ENCODE data around the gene ZNF668.

DNA sequence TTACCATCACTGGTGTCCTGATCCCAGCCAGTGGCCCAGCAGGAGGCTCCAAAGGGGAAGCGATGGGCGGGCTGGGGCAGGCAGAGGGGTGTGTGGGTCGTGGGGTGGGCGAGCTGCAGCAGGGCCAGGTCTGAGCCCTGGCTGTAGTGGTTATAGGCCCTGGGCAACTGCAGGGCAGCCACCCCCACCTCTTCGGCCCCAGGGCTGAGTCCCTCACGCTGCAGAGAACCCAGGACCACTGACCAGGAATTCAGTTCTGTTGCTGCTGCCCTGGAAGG, 12.5 kb upstream of the ZNF668 start:
- TF ChIP-seq, protein P1, sequence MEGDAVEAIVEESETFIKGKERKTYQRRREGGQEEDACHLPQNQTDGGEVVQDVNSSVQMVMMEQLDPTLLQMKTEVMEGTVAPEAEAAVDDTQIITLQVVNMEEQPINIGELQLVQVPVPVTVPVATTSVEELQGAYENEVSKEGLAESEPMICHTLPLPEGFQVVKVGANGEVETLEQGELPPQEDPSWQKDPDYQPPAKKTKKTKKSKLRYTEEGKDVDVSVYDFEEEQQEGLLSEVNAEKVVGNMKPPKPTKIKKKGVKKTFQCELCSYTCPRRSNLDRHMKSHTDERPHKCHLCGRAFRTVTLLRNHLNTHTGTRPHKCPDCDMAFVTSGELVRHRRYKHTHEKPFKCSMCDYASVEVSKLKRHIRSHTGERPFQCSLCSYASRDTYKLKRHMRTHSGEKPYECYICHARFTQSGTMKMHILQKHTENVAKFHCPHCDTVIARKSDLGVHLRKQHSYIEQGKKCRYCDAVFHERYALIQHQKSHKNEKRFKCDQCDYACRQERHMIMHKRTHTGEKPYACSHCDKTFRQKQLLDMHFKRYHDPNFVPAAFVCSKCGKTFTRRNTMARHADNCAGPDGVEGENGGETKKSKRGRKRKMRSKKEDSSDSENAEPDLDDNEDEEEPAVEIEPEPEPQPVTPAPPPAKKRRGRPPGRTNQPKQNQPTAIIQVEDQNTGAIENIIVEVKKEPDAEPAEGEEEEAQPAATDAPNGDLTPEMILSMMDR (IDR thresholded peaks at IDR 0.05): no peak
- TF ChIP-seq, protein P2, sequence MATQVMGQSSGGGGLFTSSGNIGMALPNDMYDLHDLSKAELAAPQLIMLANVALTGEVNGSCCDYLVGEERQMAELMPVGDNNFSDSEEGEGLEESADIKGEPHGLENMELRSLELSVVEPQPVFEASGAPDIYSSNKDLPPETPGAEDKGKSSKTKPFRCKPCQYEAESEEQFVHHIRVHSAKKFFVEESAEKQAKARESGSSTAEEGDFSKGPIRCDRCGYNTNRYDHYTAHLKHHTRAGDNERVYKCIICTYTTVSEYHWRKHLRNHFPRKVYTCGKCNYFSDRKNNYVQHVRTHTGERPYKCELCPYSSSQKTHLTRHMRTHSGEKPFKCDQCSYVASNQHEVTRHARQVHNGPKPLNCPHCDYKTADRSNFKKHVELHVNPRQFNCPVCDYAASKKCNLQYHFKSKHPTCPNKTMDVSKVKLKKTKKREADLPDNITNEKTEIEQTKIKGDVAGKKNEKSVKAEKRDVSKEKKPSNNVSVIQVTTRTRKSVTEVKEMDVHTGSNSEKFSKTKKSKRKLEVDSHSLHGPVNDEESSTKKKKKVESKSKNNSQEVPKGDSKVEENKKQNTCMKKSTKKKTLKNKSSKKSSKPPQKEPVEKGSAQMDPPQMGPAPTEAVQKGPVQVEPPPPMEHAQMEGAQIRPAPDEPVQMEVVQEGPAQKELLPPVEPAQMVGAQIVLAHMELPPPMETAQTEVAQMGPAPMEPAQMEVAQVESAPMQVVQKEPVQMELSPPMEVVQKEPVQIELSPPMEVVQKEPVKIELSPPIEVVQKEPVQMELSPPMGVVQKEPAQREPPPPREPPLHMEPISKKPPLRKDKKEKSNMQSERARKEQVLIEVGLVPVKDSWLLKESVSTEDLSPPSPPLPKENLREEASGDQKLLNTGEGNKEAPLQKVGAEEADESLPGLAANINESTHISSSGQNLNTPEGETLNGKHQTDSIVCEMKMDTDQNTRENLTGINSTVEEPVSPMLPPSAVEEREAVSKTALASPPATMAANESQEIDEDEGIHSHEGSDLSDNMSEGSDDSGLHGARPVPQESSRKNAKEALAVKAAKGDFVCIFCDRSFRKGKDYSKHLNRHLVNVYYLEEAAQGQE (IDR thresholded peaks at IDR 0.05; ENCODE audit: insufficient read depth in 1 of 2, low read depth in 2 of 2, low read length in 1 of 2): no peak
- TF ChIP-seq POLR2AphosphoS5 (IDR thresholded peaks at IDR 0.05; ENCODE audit: low read depth, low read length): no peak

Measured in Panc1 (cell line).